ENCODE data around the gene TUT1. TPM values are rescaled to one million over a fixed set of nuclear protein-coding genes. Genes with fewer than 3 reads are reported as not detected.

The TUT1 gene
- total and polyA plus RNA-seq, 7 donors = 5.3 to 16.8 (median 6.0) TPM

DNA sequence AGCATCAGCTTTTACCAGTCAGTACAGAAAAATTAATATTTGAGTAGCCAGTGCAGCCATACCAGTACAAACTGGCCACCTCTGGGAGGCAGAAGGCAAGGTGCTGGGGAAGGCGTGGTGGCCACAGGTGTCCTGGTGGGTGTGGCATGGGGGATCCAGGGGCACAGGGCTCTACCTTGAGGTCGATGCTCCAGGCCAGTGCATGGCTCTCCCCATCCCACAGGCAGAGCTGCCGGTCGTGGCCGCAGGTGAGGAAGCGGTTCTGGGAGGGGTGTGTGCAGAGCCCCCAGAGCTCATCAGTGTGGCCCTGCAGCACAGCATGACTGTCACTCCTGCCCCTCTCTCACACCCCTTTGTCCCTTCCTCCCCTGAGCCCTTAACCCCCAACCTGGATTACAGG is 14.1 kb upstream of the TUT1 start:
- 84 to 90% methylated on average over 6 of the region's 6 CpGs for whole genome bisulfite sequencing, 2 donors

DNA sequence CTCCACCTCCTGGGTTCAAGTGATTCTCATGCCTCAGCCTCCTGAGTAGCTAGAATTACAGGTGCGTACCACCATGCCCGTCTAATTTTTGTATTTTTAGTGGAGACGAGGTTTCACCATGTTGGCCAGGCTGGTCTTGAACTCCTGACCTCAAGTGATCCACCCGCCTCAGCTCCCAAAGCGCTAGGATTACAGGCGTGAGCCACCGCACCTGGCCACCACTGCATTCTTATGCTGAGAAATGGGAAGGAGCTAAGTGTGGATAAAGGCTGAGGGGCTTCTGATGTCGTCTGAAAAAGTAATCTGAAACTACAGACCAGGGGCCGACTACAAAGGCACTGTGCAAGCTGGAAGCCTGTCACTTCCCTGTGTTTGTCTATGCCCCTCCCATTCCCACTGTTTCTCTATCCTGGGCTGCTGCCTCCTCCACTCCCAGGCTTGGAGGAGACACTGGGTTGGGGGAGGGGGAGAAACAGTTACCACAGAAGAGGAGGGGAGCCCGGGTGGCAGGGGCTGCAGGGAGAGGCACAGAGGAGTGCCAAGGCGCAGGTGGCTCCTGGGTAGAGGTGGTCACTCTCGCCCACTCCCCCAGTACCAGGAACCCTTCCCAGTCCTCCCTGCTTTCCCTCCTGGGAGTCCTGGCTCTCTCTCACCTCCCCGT is 13.3 kb upstream of the TUT1 start:
- no peak for DNase-seq
- Histone ChIP-seq H3K4me3 (no peak overlapping the region), H3K27ac (no peak overlapping the region), H3K36me3 (peaks cover 0 to 59% (median 5%) of the 10 kb centered on the region in 4 donors), H3K4me1 (peaks cover 0 to 29% (median 26%) of the 10 kb centered on the region in 4 donors), H3K27me3 (no peaks in the 10 kb centered on the region), H3K9me3 (no peaks in the 10 kb centered on the region)
- intact Hi-C loops (cut with DNase I) = loop anchor here (5.0 kb wide), 1 partner anchor 52 kb away; no protein-coding TSS in a partner anchor
- TF ChIP-seq, protein P1, sequence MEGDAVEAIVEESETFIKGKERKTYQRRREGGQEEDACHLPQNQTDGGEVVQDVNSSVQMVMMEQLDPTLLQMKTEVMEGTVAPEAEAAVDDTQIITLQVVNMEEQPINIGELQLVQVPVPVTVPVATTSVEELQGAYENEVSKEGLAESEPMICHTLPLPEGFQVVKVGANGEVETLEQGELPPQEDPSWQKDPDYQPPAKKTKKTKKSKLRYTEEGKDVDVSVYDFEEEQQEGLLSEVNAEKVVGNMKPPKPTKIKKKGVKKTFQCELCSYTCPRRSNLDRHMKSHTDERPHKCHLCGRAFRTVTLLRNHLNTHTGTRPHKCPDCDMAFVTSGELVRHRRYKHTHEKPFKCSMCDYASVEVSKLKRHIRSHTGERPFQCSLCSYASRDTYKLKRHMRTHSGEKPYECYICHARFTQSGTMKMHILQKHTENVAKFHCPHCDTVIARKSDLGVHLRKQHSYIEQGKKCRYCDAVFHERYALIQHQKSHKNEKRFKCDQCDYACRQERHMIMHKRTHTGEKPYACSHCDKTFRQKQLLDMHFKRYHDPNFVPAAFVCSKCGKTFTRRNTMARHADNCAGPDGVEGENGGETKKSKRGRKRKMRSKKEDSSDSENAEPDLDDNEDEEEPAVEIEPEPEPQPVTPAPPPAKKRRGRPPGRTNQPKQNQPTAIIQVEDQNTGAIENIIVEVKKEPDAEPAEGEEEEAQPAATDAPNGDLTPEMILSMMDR (IDR thresholded peaks at IDR 0.05) = no peak
- no peak for TF ChIP-seq POLR2AphosphoS5 (IDR thresholded peaks at IDR 0.05)
- no peak for TF ChIP-seq EP300 (IDR thresholded peaks at IDR 0.05)
- TF ChIP-seq POLR2A (IDR thresholded peaks at IDR 0.05) = no peak
- WGBS, 2 donors = 51 to 82% methylated on average over 13 of the region's 13 CpGs

More for the DNA sequence above, 14.1 kb upstream of the TUT1 start:
- Histone ChIP-seq H3K27ac (no peak overlapping the region), H3K27me3 (no peaks in the 10 kb centered on the region), H3K9me3 (no peaks in the 10 kb centered on the region), H3K36me3 (peaks cover 0 to 66% (median 5%) of the 10 kb centered on the region in 4 donors), H3K4me1 (peaks cover 0 to 27% (median 19%) of the 10 kb centered on the region in 4 donors), H3K4me3 (no peak overlapping the region)
- TF ChIP-seq, protein P1 (IDR thresholded peaks at IDR 0.05) = no peak
- TF ChIP-seq EP300 (IDR thresholded peaks at IDR 0.05) (no peak), POLR2A (IDR thresholded peaks at IDR 0.05) (no peak), POLR2AphosphoS5 (IDR thresholded peaks at IDR 0.05) (no peak)
- DNase-seq = no peak
- intact Hi-C loops (cut with DNase I) = no loop called here

- Histone ChIP-seq H3K27me3 (no peaks in the 10 kb centered on the region), H3K4me3 (no peak overlapping the region), H3K36me3 (peaks cover 0 to 51% (median 5%) of the 10 kb centered on the region in 4 donors), H3K4me1 (peaks cover 0 to 37% (median 33%) of the 10 kb centered on the region in 4 donors), H3K27ac (peak overlapping the region in 2 of 4 donors; percentile 96 to 98), H3K9me3 (no peaks in the 10 kb centered on the region)
- TF ChIP-seq, protein P1 (IDR thresholded peaks at IDR 0.05) = no peak
- TF ChIP-seq EP300 (IDR thresholded peaks at IDR 0.05) (no peak), POLR2AphosphoS5 (IDR thresholded peaks at IDR 0.05) (no peak), POLR2A (IDR thresholded peaks at IDR 0.05) (no peak)
- WGBS, 2 donors = 92 to 93% methylated on average over 8 of the region's 8 CpGs
- DNase-seq = no peak
- intact Hi-C loops (cut with DNase I) = loop anchor here (5.0 kb wide), 1 partner anchor 52 kb away; no protein-coding TSS in a partner anchor
These were observed 12.5 kb upstream of the TUT1 start for GRCh38 chr11:62603776-62604299.

- peak overlapping the region; percentile 89 to 99 (median 94) for H3K4me3 ChIP-seq
- 67 to 80% methylated on average over 13 of the region's 13 CpGs for WGBS, 2 donors
- DNase-seq = no peak
- H3K9me3 ChIP-seq = no peaks in the 10 kb centered on the region
- peak overlapping the region; percentile 94 to 99 (median 97) for H3K27ac ChIP-seq
- peaks cover 0 to 43% (median 39%) of the 10 kb centered on the region in 4 donors for H3K4me1 ChIP-seq
- H3K27me3 ChIP-seq = no peaks in the 10 kb centered on the region
- peaks cover 2 to 50% (median 7%) of the 10 kb centered on the region in 4 donors for H3K36me3 ChIP-seq
- intact Hi-C loops (cut with DNase I) = loop anchor here (5.0 kb wide), 1 partner anchor 51 kb away; no protein-coding TSS in a partner anchor
- TF ChIP-seq POLR2A (IDR thresholded peaks at IDR 0.05) = no peak
- TF ChIP-seq, protein P1 (IDR thresholded peaks at IDR 0.05) = no peak
- no peak for TF ChIP-seq EP300 (IDR thresholded peaks at IDR 0.05)
- no peak for TF ChIP-seq POLR2AphosphoS5 (IDR thresholded peaks at IDR 0.05)
These were observed 11.7 kb upstream of the TUT1 start for GRCh38 chr11:62603072-62603408.
